ENCODE measurements around the gene TIGD3. TPM values are rescaled to one million over a fixed set of nuclear protein-coding genes. Genes with fewer than 3 reads are reported as not detected.

The TIGD3 gene
- total and polyA plus RNA-seq, 2 of the 13 experiments (the other 11 are each of a cell fraction or from before 2014, with no cell fraction given) = 0.49 to 4.9 TPM

- TF ChIP-seq KLF16 (CRISPR knock-in tag; IDR thresholded peaks at IDR 0.05) (peak in 1 of 2 experiments; percentile 70; a peak in 1 of 4 replicates), ZFP36L1 (CRISPR knock-in tag; IDR thresholded peaks at IDR 0.05) (peak; percentile 71; the same call in 1 of the 2 replicates), MTF2 (CRISPR knock-in tag; IDR thresholded peaks at IDR 0.05; ENCODE audit: borderline replicate concordance) (peak; percentile 50; the same call in 1 of the 2 replicates), IRX3 (CRISPR knock-in tag; IDR thresholded peaks at IDR 0.05; ENCODE audit: borderline replicate concordance, low read depth) (no peak), FOXM1 (CRISPR knock-in tag; IDR thresholded peaks at IDR 0.05) (no peak), HNRNPL (IDR thresholded peaks at IDR 0.05; ENCODE audit: low read depth, low read length) (no peak), ZBTB39 (CRISPR knock-in tag; IDR thresholded peaks at IDR 0.05) (peak; percentile 63; the same call in 1 of the 2 replicates), ZNF44 (CRISPR knock-in tag; IDR thresholded peaks at IDR 0.05) (no peak), HMG20B (CRISPR knock-in tag; conservative IDR thresholded peaks at IDR 0.05) (0 out of 2 replicates have a peak, but pooled peaks have one; percentile 27), SRSF9 (IDR thresholded peaks at IDR 0.05; ENCODE audit: borderline replicate concordance, insufficient read depth, low read depth, low read length, poor library complexity, severe bottlenecking) (no peak), ATAD3A (CRISPR knock-in tag; IDR thresholded peaks at IDR 0.05) (no peak)
- TF ChIP-seq, protein P1, sequence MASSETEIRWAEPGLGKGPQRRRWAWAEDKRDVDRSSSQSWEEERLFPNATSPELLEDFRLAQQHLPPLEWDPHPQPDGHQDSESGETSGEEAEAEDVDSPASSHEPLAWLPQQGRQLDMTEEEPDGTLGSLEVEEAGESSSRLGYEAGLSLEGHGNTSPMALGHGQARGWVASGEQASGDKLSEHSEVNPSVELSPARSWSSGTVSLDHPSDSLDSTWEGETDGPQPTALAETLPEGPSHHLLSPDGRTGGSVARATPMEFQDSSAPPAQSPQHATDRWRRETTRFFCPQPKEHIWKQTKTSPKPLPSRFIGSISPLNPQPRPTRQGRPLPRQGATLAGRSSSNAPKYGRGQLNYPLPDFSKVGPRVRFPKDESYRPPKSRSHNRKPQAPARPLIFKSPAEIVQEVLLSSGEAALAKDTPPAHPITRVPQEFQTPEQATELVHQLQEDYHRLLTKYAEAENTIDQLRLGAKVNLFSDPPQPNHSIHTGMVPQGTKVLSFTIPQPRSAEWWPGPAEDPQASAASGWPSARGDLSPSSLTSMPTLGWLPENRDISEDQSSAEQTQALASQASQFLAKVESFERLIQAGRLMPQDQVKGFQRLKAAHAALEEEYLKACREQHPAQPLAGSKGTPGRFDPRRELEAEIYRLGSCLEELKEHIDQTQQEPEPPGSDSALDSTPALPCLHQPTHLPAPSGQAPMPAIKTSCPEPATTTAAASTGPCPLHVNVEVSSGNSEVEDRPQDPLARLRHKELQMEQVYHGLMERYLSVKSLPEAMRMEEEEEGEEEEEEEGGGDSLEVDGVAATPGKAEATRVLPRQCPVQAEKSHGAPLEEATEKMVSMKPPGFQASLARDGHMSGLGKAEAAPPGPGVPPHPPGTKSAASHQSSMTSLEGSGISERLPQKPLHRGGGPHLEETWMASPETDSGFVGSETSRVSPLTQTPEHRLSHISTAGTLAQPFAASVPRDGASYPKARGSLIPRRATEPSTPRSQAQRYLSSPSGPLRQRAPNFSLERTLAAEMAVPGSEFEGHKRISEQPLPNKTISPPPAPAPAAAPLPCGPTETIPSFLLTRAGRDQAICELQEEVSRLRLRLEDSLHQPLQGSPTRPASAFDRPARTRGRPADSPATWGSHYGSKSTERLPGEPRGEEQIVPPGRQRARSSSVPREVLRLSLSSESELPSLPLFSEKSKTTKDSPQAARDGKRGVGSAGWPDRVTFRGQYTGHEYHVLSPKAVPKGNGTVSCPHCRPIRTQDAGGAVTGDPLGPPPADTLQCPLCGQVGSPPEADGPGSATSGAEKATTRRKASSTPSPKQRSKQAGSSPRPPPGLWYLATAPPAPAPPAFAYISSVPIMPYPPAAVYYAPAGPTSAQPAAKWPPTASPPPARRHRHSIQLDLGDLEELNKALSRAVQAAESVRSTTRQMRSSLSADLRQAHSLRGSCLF (CRISPR knock-in tag; IDR thresholded peaks at IDR 0.05; ENCODE audit: borderline replicate concordance) = no peak
- TF ChIP-seq, protein P2, sequence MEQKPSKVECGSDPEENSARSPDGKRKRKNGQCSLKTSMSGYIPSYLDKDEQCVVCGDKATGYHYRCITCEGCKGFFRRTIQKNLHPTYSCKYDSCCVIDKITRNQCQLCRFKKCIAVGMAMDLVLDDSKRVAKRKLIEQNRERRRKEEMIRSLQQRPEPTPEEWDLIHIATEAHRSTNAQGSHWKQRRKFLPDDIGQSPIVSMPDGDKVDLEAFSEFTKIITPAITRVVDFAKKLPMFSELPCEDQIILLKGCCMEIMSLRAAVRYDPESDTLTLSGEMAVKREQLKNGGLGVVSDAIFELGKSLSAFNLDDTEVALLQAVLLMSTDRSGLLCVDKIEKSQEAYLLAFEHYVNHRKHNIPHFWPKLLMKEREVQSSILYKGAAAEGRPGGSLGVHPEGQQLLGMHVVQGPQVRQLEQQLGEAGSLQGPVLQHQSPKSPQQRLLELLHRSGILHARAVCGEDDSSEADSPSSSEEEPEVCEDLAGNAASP (CRISPR knock-in tag; IDR thresholded peaks at IDR 0.05; ENCODE audit: borderline replicate concordance) = peak; percentile 60; the same call in 1 of the 2 replicates
- TF ChIP-seq, protein P3, sequence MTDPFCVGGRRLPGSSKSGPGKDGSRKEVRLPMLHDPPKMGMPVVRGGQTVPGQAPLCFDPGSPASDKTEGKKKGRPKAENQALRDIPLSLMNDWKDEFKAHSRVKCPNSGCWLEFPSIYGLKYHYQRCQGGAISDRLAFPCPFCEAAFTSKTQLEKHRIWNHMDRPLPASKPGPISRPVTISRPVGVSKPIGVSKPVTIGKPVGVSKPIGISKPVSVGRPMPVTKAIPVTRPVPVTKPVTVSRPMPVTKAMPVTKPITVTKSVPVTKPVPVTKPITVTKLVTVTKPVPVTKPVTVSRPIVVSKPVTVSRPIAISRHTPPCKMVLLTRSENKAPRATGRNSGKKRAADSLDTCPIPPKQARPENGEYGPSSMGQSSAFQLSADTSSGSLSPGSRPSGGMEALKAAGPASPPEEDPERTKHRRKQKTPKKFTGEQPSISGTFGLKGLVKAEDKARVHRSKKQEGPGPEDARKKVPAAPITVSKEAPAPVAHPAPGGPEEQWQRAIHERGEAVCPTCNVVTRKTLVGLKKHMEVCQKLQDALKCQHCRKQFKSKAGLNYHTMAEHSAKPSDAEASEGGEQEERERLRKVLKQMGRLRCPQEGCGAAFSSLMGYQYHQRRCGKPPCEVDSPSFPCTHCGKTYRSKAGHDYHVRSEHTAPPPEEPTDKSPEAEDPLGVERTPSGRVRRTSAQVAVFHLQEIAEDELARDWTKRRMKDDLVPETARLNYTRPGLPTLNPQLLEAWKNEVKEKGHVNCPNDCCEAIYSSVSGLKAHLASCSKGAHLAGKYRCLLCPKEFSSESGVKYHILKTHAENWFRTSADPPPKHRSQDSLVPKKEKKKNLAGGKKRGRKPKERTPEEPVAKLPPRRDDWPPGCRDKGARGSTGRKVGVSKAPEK (CRISPR knock-in tag; IDR thresholded peaks at IDR 0.05; ENCODE audit: borderline replicate concordance) = no peak
Observed at GRCh38 chr11:65315204-65315865, 39.2 kb upstream of the TIGD3 start (continued).
